D721Med (cell line): Measurements from ENCODE around the gene NTN4.
"Not testable (repeated sequence)": the region's sequence is repeated elsewhere in the genome, so short reads cannot be mapped to it uniquely, and the experiment has no call there.

Source experiments
- DNase-seq: peaks from one replicate; pipeline ENCODE4 v3.0.0; 2011; ENCODE audit warnings: low spot score; ENCODE audit not compliant: insufficient read length
- FAIRE-seq: peaks from 2 replicates; lab custom pipeline; 2011; peaks lifted over from hg19 to GRCh38; lab: Jason Lieb, UNC
- CTCF ChIP-seq: IDR thresholded peaks from 2 replicates; pipeline ENCODE4 v1.5.1; 2012; ENCODE audit warnings: mild to moderate bottlenecking, control low read depth; ENCODE audit not compliant: insufficient read depth; ENCODE audit errors: missing control alignments

The NTN4 gene

GRCh38 chr12:95784286-95784685, 6.3 kb downstream of the NTN4 start:
- TF ChIP-seq CTCF, result no peak
- FAIRE-seq (no peak), DNase-seq (no peak)

GRCh38 chr12:95775466-95775865, 15.1 kb downstream of the NTN4 start:
- FAIRE-seq, DNase-seq: not testable (repeated sequence)

GRCh38 chr12:95774311-95775045, 16.1 kb downstream of the NTN4 start:
- no peak for DNase-seq
- TF ChIP-seq CTCF, result no peak
- FAIRE-seq, result no peak

- no peak for TF ChIP-seq CTCF
- no peak for DNase-seq
- no peak for FAIRE-seq
Measured at GRCh38 chr12:95773320-95773719, 17.2 kb downstream of the NTN4 start.

GRCh38 chr12:95767703-95768102, 22.9 kb downstream of the NTN4 start:
- FAIRE-seq, result no peak

GRCh38 chr12:95766356-95767019, 24.1 kb downstream of the NTN4 start:
- TF ChIP-seq CTCF, result no peak
- FAIRE-seq (no peak), DNase-seq (no peak)

More at GRCh38 chr12:95767703-95768102, 22.9 kb downstream of the NTN4 start:
- DNase-seq, result no peak
- TF ChIP-seq CTCF, result no peak

- no peak for TF ChIP-seq CTCF
- FAIRE-seq (no peak), DNase-seq (no peak)
Measured at GRCh38 chr12:95764848-95765247, 25.7 kb downstream of the NTN4 start.
